Skeletal muscle tissue (tissue), 4 donors: Measurements from ENCODE around the gene SPACA1. TPM values are rescaled to one million over a fixed set of nuclear protein-coding genes. Genes with fewer than 3 reads are reported as not detected.

Experiments
- H3K27ac ChIP-seq: one replicate; pipeline ENCODE4 v1.7.0; 2013; ENCODE audit warnings: mild to moderate bottlenecking, low read depth, low read length, inconsistent platforms
- H3K27me3 ChIP-seq, 3 donors: one replicate each; pipeline ENCODE4 v1.7.0; 2013; ENCODE audit warnings: low read length in 3 of 3; ENCODE audit not compliant: control insufficient read depth in 3 of 3, insufficient read depth in 3 of 3
- H3K36me3 ChIP-seq, 3 donors: one replicate each; pipeline ENCODE4 v1.7.0; 2013; ENCODE audit warnings: low read length in 3 of 3; ENCODE audit not compliant: control insufficient read depth in 3 of 3, insufficient read depth in 3 of 3
- H3K4me1 ChIP-seq, 3 donors: one replicate each; pipeline ENCODE4 v1.7.0; 2013; ENCODE audit warnings: low read length in 3 of 3, mild to moderate bottlenecking in 3 of 3; ENCODE audit not compliant: control insufficient read depth in 3 of 3, insufficient read depth in 3 of 3
- H3K4me3 ChIP-seq, 3 donors: one replicate each; pipeline ENCODE4 v1.7.0; 2013; ENCODE audit warnings: low read length in 3 of 3
- H3K9ac ChIP-seq, 3 donors: one replicate each; pipeline ENCODE4 v1.7.0; 2013; ENCODE audit warnings: low read length in 3 of 3, mild to moderate bottlenecking in 3 of 3, moderate library complexity in 2 of 3, low read depth in 1 of 3
- H3K9me3 ChIP-seq, 3 donors: one replicate each; pipeline ENCODE4 v1.7.0; 2013; ENCODE audit warnings: low read length in 3 of 3; ENCODE audit not compliant: control insufficient read depth in 3 of 3
- total RNA-seq: library from RNA; depleted of rRNA; stranded (reverse); fragments of >200 nt; gene quantifications from one replicate; pipeline ENCODE4 v1.2.3, GENCODE V29; 2014
- donor health status: Osteomylitis.

SPACA1 gene
- total RNA-seq, 1 donor from 2014 or later = not detected

GRCh38 chr6:88024696-88025095 lies 22.9 kb upstream of the SPACA1 start:
- Histone ChIP-seq H3K4me1 (no peaks in the 10 kb centered on the region), H3K27me3 (no peaks in the 10 kb centered on the region), H3K9me3 (peaks cover 0 to 4% (median 0%) of the 10 kb centered on the region in 3 donors)

GRCh38 chr6:88031550-88031949 lies 16.1 kb upstream of the SPACA1 start:
- no peaks in the 10 kb centered on the region for H3K36me3 ChIP-seq
- no peak overlapping the region for H3K9ac ChIP-seq
- no peak overlapping the region for H3K4me3 ChIP-seq
- H3K4me1 ChIP-seq = no peaks in the 10 kb centered on the region
- H3K9me3 ChIP-seq = peaks cover 0 to 9% (median 4%) of the 10 kb centered on the region in 3 donors
- no peak overlapping the region for H3K27ac ChIP-seq
- H3K27me3 ChIP-seq = no peaks in the 10 kb centered on the region

More at GRCh38 chr6:88024696-88025095, 22.9 kb upstream of the SPACA1 start:
- Histone ChIP-seq H3K36me3 (no peaks in the 10 kb centered on the region), H3K9ac (no peak overlapping the region), H3K4me3 (no peak overlapping the region), H3K27ac (no peak overlapping the region)

DNA sequence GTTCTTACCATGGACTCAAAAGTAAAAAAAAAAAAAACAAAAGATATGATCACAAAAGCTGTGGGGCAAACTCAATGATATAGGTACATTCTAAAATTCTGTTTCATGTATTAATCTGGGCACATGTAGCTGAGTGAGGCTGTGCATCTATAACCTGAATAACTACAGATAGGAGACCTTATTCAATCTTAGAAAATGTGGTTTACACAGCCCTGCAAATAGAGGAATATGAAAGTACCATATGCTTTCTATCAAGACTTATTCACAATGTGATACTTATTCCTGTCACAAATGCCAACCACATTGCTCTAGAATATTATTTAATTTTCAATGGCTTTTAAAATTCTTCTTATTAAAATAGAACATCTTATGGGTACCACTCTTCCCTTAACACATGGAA lies 3.1 kb upstream of the SPACA1 start:
- Histone ChIP-seq H3K27ac (no peak overlapping the region), H3K4me3 (no peak overlapping the region)

GRCh38 chr6:88045521-88046136 lies 2.0 kb upstream of the SPACA1 start:
- Histone ChIP-seq H3K27me3 (peaks cover 0 to 9% (median 7%) of the 10 kb centered on the region in 3 donors), H3K4me1 (no peaks in the 10 kb centered on the region), H3K36me3 (no peaks in the 10 kb centered on the region), H3K4me3 (no peak overlapping the region), H3K27ac (no peak overlapping the region), H3K9me3 (no peaks in the 10 kb centered on the region), H3K9ac (no peak overlapping the region)

More for the DNA sequence above, 3.1 kb upstream of the SPACA1 start:
- Histone ChIP-seq H3K36me3 (no peaks in the 10 kb centered on the region), H3K4me1 (no peaks in the 10 kb centered on the region), H3K27me3 (peaks cover 0 to 9% (median 7%) of the 10 kb centered on the region in 3 donors), H3K9ac (no peak overlapping the region), H3K9me3 (no peaks in the 10 kb centered on the region)

- Histone ChIP-seq H3K4me3 (no peak overlapping the region), H3K27ac (no peak overlapping the region), H3K36me3 (no peaks in the 10 kb centered on the region), H3K27me3 (peaks cover 0 to 9% (median 7%) of the 10 kb centered on the region in 3 donors), H3K9ac (no peak overlapping the region), H3K4me1 (no peaks in the 10 kb centered on the region), H3K9me3 (no peaks in the 10 kb centered on the region)
Observed at GRCh38 chr6:88048578-88048977, 937 bp downstream of the SPACA1 start.

DNA sequence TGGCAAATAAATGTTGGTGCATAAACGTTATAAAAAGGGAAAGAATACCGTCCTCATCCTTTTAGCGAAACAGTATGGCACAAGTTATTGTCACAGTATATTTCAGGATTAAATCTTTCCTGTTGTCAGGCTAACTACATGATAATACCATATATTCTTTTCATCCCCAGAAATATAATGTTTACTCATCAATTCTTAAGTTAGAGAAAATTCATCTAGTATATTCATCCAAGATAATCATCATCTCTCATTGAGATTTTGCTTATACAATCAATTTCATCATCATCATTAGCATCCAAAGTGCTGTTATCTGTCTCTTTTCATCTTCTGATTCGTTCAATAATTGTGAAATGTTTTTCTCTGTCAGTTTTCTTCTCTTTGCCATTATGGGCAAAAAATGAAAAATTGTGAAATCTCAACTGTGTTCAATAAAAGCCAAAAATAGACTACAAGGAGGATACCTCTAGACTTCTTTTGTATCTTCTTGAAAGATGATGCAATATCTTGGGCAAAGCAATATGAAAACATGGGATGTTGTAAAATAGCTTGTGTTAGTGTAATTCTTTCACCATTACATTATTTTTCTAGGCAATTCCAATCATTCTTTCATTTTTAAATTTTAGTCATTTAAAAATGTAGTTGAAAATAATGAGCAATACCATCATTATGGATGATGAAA lies 2.6 kb downstream of the SPACA1 start:
- Histone ChIP-seq H3K4me3 (no peak overlapping the region), H3K27ac (no peak overlapping the region), H3K9ac (no peak overlapping the region), H3K27me3 (peaks cover 0 to 9% (median 7%) of the 10 kb centered on the region in 3 donors), H3K36me3 (no peaks in the 10 kb centered on the region), H3K9me3 (no peaks in the 10 kb centered on the region), H3K4me1 (no peaks in the 10 kb centered on the region)

DNA sequence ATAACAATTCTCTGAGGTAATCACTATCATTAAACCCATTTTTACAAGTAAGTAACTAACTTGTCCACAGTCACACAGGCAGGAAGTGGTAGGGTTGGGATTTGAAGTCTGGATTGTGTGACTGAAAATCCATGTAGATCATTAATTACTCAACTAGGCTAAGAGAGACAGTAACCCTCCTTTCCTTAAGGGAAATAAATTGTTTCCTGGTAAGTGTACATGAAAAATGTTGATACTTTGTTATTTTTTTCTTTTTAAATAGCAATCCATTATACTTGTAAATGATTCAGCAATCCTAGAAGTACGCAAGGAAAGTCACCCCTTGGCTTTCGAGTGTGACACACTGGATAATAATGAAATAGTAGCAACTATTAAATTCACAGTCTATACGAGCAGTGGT lies 11.6 kb downstream of the SPACA1 start:
- Histone ChIP-seq H3K36me3 (no peaks in the 10 kb centered on the region), H3K9ac (no peak overlapping the region), H3K4me1 (no peaks in the 10 kb centered on the region), H3K27ac (no peak overlapping the region), H3K9me3 (peaks cover 0 to 2% (median 0%) of the 10 kb centered on the region in 3 donors), H3K27me3 (no peaks in the 10 kb centered on the region), H3K4me3 (no peak overlapping the region)

- H3K4me3 ChIP-seq = no peak overlapping the region
- H3K27me3 ChIP-seq = no peaks in the 10 kb centered on the region
- H3K9me3 ChIP-seq = no peaks in the 10 kb centered on the region
- H3K4me1 ChIP-seq = no peaks in the 10 kb centered on the region
- no peaks in the 10 kb centered on the region for H3K36me3 ChIP-seq
- no peak overlapping the region for H3K9ac ChIP-seq
- H3K27ac ChIP-seq = no peak overlapping the region
Observed at GRCh38 chr6:88062376-88062775, 14.7 kb downstream of the SPACA1 start.

DNA sequence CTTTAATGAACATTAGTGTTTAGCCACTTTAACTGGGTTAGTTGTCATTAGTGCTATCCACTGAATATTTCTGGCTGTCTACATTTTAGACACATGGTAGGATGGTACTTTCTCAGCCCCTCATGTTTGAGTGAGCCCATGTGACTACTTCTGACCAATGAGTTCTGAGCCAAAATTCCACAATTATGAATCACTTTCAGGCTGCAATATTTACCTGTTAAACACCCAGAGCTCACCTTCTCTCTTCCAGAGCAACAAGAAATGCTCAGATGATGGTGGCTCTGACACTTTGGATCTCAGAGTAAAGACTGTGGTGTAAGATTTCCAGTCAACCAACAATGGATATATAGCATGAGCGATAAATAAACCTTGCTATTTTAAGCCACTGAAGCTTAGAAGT lies 24.8 kb downstream of the SPACA1 start:
- H3K9ac ChIP-seq = no peak overlapping the region
- H3K27ac ChIP-seq = no peak overlapping the region
- no peaks in the 10 kb centered on the region for H3K27me3 ChIP-seq
- no peaks in the 10 kb centered on the region for H3K36me3 ChIP-seq
- H3K4me1 ChIP-seq = no peaks in the 10 kb centered on the region
- no peak overlapping the region for H3K4me3 ChIP-seq
- H3K9me3 ChIP-seq = no peaks in the 10 kb centered on the region

DNA sequence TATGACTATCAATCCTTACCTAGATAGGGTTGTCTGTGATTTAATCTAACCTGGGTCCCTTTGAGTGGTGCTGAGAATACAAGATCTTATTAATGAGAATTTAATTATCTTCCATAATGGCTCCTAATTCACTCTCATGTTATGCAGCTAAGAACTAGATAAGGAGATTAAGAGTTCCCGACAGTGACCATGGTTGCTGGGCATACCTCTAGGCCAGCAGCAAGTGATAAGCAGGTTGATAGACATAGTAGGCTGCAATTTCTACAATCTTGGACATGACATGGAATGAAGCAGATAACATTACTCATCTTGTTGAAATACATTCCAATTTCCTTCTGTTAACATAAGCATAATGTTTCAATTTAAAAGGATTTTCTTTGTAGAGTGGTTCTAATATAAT lies 27.1 kb downstream of the SPACA1 start:
- H3K4me1 ChIP-seq = no peaks in the 10 kb centered on the region
- H3K4me3 ChIP-seq = no peak overlapping the region
- H3K27me3 ChIP-seq = no peaks in the 10 kb centered on the region
- H3K27ac ChIP-seq = no peak overlapping the region
- no peak overlapping the region for H3K9ac ChIP-seq
- no peaks in the 10 kb centered on the region for H3K36me3 ChIP-seq
- H3K9me3 ChIP-seq = no peaks in the 10 kb centered on the region
